ENCODE results near the gene SLC35B2.

The SLC35B2 gene

DNA sequence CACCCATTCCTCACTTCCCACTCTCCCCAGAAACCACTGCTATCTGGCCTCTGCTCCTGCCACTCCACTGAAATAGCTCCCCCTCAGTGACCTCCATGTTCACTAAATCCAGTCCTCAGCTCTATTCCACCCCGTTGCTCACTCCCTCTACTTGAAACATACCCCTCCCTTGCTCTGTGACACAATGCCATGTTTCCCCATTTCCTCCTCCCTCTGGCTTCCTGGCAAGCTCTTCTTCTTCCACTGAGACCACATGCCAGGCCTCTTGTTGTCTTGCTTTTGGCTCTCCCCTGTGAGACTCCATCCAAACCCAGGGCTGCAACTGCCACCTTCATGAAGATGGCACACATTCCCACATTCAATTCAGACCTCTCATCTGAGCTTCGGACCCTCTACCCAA, 26.8 kb upstream of the SLC35B2 start:
- no peak for TF ChIP-seq CTCF (IDR thresholded peaks at IDR 0.05)

- TF ChIP-seq CTCF (IDR thresholded peaks at IDR 0.05): no peak
Measured at GRCh38 chr6:44278774-44279697, 21.7 kb upstream of the SLC35B2 start.

GRCh38 chr6:44278315-44278714, 21.0 kb upstream of the SLC35B2 start:
- TF ChIP-seq CTCF (IDR thresholded peaks at IDR 0.05): no peak

DNA sequence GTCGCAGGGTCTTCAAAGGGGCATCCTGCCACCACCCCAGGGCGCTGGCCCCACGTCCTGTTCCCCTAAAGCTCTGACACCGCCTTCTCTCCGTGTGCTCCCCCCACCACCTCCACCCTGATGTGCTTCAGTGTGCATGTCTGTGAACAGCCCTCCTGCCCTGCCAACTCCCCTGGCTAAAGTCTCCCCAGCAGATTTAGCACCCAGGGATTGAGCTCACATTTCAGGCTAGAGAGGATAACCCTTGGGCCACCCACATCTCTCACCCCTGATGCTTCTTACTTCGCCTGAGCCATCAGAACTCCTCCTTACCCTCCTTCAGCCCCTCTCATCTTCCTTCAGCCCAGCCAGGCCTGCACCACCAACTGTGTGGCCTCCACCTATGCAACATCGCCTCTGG, 20.4 kb upstream of the SLC35B2 start:
- TF ChIP-seq CTCF (IDR thresholded peaks at IDR 0.05): no peak

- TF ChIP-seq CTCF (IDR thresholded peaks at IDR 0.05): no peak
Measured at GRCh38 chr6:44276667-44277640, 19.6 kb upstream of the SLC35B2 start.

DNA sequence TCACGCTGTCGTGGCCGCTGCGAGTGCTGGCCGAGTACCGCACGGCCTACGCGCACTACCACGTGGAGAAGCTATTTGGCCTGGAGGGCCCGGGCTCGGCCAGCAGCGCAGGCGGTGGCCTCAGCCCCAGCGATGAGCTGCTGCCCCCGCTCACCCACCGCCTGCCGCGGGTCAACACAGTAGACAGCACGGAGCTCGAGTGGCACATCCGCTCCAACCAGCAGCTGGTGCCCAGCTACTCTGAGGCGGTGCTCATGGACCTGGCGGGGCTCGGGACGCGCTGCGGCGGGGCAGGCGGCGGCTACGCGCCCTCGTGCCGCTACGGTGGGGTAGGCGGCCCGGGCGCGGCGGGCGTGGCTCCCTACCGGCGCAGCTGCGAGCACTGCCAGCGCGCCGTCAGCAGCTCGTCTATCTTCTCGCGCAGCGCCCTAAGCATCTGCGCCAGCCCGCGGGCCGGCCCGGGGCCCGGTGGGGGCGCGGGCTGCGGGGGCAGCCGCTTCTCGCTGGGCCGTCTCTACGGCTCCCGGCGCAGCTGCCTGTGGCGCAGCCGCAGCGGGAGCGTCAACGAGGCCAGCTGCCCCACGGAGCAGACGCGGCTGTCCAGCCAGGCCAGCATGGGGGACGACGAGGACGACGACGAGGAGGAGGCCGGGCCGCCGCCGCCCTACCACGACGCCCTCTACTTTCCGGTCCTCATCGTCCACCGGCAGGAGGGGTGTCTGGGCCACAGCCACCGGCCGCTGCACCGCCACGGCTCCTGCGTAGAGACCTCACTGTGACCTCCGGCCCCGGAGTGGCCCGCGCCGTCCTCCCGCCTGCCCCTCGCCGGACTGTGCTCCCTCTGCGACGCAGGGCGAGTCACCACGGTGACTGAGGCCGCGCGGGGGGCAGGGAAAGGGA, 18.7 kb upstream of the SLC35B2 start:
- no peak for TF ChIP-seq CTCF (IDR thresholded peaks at IDR 0.05)
